Measurements from ENCODE around the gene LEPROT. TPM values are rescaled to one million over a fixed set of nuclear protein-coding genes. Genes with fewer than 3 reads are reported as not detected.

Gene LEPROT
- total and polyA plus RNA-seq, 10 of the 15 experiments (the other 5 are each of a cell fraction or from before 2014, with no cell fraction given) = 14.9 to 38.1 (median 17.4) TPM

- no peaks in the 10 kb centered on the region for H3K4me1 ChIP-seq (ENCODE audit: control insufficient read depth, insufficient read depth, low read length)
- no peak overlapping the region for H3K4me3 ChIP-seq
- ChIA-PET POLR2A (no interaction called here), SMC1A (ENCODE audit: uncharacterized antibody, unreplicated experiment) (interaction anchor here (1.0 to 1.6 kb wide), 3 partner anchors 9 to 201 kb away, joined by 3 to 5 read pairs (median 5); no protein-coding TSS in a partner anchor), RAD21 (ENCODE audit: unreplicated experiment) (interaction anchor here (1.1 to 2.3 kb wide), 3 partner anchors 38 to 242 kb away, joined by 4 to 8 read pairs (median 7); partner anchors contain the start of genes LEPR and LEPROT), CTCF (interaction anchor here (1.0 to 2.9 kb wide), 6 partner anchors 10 to 242 kb away, joined by 3 to 18 read pairs (median 6); no protein-coding TSS in a partner anchor)
- no peak overlapping the region for H3K9ac ChIP-seq (ENCODE audit: control insufficient read depth, insufficient read depth, low read length)
- H3K27ac ChIP-seq (ENCODE audit: control insufficient read depth, insufficient read depth) = no peak overlapping the region
- H3K36me3 ChIP-seq (ENCODE audit: control insufficient read depth in 2 of 2, insufficient read depth in 2 of 2, low read length in 1 of 2) = no peaks in the 10 kb centered on the region
- no peak for DNase-seq (ENCODE audit: low read depth, low spot score)
- H2AFZ ChIP-seq (ENCODE audit: control insufficient read depth, low read depth, low read length) = no peak overlapping the region
- no peak overlapping the region for H3K4me2 ChIP-seq (ENCODE audit: control insufficient read depth, insufficient read depth)
- in situ Hi-C loops (cut with MboI) (no loop called here), intact Hi-C loops (cut with micrococcal nuclease; ENCODE audit: unreplicated experiment) (loop anchor here (5.0 kb wide), 1 partner anchor 221 kb away; no protein-coding TSS in a partner anchor)
- H3K27me3 ChIP-seq (replicated peaks in 1 of 2; ENCODE audit: control insufficient read depth in 2 of 2, insufficient read depth in 2 of 2, low read length in 1 of 2) = no peaks in the 10 kb centered on the region
- FAIRE-seq = no peak
- no peak for TF ChIP-seq POLR2AphosphoS5 (IDR thresholded peaks at IDR 0.05; ENCODE audit: low read length)
- TF ChIP-seq NKRF (conservative IDR thresholded peaks at IDR 0.05) = no peak
- TF ChIP-seq BCL3 (IDR thresholded peaks at IDR 0.05; ENCODE audit: borderline replicate concordance, insufficient read depth, low read depth, low read length, poor library complexity, severe bottlenecking) = no peak
- TF ChIP-seq RELA (IDR thresholded peaks at IDR 0.05; ENCODE audit: borderline replicate concordance, partially characterized antibody) = no peak
- no peak for TF ChIP-seq STAT3 (IDR thresholded peaks at IDR 0.05; ENCODE audit: low read depth, low read length)
- no peak for TF ChIP-seq ELK1 (IDR thresholded peaks at IDR 0.05; ENCODE audit: low read depth, low read length)
- TF ChIP-seq, protein P1, sequence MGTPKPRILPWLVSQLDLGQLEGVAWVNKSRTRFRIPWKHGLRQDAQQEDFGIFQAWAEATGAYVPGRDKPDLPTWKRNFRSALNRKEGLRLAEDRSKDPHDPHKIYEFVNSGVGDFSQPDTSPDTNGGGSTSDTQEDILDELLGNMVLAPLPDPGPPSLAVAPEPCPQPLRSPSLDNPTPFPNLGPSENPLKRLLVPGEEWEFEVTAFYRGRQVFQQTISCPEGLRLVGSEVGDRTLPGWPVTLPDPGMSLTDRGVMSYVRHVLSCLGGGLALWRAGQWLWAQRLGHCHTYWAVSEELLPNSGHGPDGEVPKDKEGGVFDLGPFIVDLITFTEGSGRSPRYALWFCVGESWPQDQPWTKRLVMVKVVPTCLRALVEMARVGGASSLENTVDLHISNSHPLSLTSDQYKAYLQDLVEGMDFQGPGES (IDR thresholded peaks at IDR 0.05) = no peak
- no peak for TF ChIP-seq KDM1A (IDR thresholded peaks at IDR 0.05; ENCODE audit: borderline replicate concordance)
- H3K79me2 ChIP-seq (ENCODE audit: control insufficient read depth, insufficient read depth, low read length) = no peaks in the 10 kb centered on the region
- BruUV-seq (replicated peaks) = no TSS peak
- H3K9me3 ChIP-seq (replicated peaks; ENCODE audit: control insufficient read depth, insufficient read depth, low read length) = no peaks in the 10 kb centered on the region
- H4K20me1 ChIP-seq (ENCODE audit: control insufficient read depth, insufficient read depth) = no peaks in the 10 kb centered on the region
- no peak for ATAC-seq
These were observed 37.4 kb downstream of the LEPROT start for GRCh38 chr1:65457868-65458267.
